ENCODE measurements around the gene FLT3. TPM values are rescaled to one million over a fixed set of nuclear protein-coding genes. Genes with fewer than 3 reads are reported as not detected.
"Not testable (repeated sequence)": the region's sequence is repeated elsewhere in the genome, so short reads cannot be mapped to it uniquely, and the experiment has no call there.

Gene FLT3
- total RNA-seq, 4 donors from 2014 or later, result under 0.01 to 0.90 (median 0.24) TPM; not detected in 1

DNA sequence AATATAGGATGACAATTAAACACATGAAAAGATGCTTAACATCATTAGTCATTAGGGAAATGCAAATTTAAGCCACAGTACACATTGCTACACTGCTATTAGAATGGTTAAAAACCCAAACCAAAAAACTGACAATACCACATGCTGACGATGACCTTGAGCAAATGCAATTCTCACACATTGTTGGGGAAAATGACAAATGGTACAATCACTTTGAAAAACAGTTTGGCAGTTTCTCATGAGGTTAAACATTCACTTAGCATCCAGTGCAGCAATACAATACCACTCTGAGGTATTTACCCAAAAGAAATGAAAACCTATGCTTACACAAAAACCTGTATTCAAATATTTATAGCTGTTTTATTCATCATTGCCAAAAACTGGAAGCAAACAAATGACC, 11.3 kb downstream of the FLT3 start:
- intact Hi-C loops (cut with DNase I; ENCODE audit: low total_unique reads), result no loop called here
- no peak for DNase-seq
- H3K9me3 ChIP-seq, result no peaks in the 10 kb centered on the region
- no peaks in the 10 kb centered on the region for H3K36me3 ChIP-seq
- no peak overlapping the region for H3K4me3 ChIP-seq
- no peaks in the 10 kb centered on the region for H3K4me1 ChIP-seq
- no peak overlapping the region for H3K27ac ChIP-seq
- no peaks in the 10 kb centered on the region for H3K27me3 ChIP-seq
- TF ChIP-seq, protein P1, sequence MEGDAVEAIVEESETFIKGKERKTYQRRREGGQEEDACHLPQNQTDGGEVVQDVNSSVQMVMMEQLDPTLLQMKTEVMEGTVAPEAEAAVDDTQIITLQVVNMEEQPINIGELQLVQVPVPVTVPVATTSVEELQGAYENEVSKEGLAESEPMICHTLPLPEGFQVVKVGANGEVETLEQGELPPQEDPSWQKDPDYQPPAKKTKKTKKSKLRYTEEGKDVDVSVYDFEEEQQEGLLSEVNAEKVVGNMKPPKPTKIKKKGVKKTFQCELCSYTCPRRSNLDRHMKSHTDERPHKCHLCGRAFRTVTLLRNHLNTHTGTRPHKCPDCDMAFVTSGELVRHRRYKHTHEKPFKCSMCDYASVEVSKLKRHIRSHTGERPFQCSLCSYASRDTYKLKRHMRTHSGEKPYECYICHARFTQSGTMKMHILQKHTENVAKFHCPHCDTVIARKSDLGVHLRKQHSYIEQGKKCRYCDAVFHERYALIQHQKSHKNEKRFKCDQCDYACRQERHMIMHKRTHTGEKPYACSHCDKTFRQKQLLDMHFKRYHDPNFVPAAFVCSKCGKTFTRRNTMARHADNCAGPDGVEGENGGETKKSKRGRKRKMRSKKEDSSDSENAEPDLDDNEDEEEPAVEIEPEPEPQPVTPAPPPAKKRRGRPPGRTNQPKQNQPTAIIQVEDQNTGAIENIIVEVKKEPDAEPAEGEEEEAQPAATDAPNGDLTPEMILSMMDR (IDR thresholded peaks at IDR 0.05), result no peak
- TF ChIP-seq POLR2A (IDR thresholded peaks at IDR 0.05), result no peak

DNA sequence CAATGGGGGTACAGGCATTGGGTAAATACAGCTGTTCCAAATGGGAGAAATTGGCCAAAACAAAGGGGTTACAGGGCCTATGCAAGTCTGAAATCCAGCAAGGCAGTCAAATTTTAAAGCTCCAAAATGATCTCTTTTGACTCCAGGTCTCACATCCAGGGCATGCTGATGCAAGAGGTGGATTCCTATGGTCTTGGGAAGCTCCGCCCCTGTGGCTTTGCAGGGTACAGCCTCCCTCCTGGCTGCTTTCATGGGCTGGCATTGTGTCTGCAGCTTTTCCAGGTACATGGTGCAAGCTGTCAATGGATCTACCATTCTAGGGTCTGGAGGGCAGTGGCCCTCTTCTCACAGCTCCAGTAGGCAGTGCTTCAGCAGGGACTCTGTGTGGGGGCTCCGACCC, 22.6 kb downstream of the FLT3 start:
- H3K36me3 ChIP-seq; H3K27me3 ChIP-seq; H3K9me3 ChIP-seq; H3K4me3 ChIP-seq; H3K4me1 ChIP-seq; H3K27ac ChIP-seq; DNase-seq; intact Hi-C loops (cut with DNase I; ENCODE audit: low total_unique reads): not testable (repeated sequence)

DNA sequence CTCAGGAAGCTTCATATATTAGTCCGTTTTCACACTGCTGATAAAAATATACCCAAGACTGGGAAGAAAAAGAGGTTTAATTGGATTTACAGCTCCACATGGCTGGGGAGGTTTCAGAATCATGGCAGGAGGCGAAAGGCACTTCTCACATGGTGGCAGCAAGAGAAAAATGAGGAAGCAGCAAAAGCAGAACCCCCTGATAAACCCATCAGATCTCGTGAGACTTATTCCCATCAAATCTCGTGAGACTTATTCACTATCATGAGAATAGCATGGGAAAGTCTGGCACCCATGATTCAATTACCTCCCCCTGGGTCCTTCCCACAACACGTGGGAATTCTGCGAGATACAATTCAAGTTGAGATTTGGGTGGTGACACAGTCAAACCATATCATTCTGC, 23.1 kb downstream of the FLT3 start:
- DNase-seq, result no peak
- Histone ChIP-seq H3K4me3 (no peak overlapping the region), H3K4me1 (no peaks in the 10 kb centered on the region), H3K27me3 (no peaks in the 10 kb centered on the region), H3K9me3 (no peaks in the 10 kb centered on the region), H3K36me3 (no peaks in the 10 kb centered on the region), H3K27ac (no peak overlapping the region)
- intact Hi-C loops (cut with DNase I; ENCODE audit: low total_unique reads), result no loop called here
- TF ChIP-seq, protein P1 (IDR thresholded peaks at IDR 0.05), result no peak
- TF ChIP-seq POLR2A (IDR thresholded peaks at IDR 0.05), result no peak

DNA sequence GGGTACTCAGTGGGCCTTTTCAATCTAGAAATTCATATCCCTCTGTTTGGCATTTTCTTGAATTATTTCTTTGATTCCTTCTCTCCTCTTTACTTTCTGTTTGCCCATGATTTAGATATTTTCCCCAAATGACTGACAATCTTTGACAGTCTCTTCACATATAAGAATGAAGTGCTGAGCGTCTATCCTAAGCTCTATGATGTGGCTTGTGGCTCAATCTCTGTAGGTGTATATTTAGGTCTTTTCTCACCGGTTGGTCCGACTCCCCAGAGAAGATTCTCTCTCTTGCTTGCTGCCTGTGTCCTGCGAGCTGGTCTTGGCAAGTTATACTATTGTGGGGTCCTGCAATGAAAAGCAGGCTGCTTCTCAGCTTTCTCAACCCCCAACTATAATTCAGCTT, 29.0 kb downstream of the FLT3 start:
- H3K36me3 ChIP-seq, result no peaks in the 10 kb centered on the region
- no peaks in the 10 kb centered on the region for H3K9me3 ChIP-seq
- no peak overlapping the region for H3K27ac ChIP-seq
- H3K4me1 ChIP-seq, result no peaks in the 10 kb centered on the region
- no peak for TF ChIP-seq POLR2A (IDR thresholded peaks at IDR 0.05)
- TF ChIP-seq, protein P1 (IDR thresholded peaks at IDR 0.05), result no peak
- intact Hi-C loops (cut with DNase I; ENCODE audit: low total_unique reads), result no loop called here
- H3K27me3 ChIP-seq, result no peaks in the 10 kb centered on the region
- no peak overlapping the region for H3K4me3 ChIP-seq
- no peak for DNase-seq

DNA sequence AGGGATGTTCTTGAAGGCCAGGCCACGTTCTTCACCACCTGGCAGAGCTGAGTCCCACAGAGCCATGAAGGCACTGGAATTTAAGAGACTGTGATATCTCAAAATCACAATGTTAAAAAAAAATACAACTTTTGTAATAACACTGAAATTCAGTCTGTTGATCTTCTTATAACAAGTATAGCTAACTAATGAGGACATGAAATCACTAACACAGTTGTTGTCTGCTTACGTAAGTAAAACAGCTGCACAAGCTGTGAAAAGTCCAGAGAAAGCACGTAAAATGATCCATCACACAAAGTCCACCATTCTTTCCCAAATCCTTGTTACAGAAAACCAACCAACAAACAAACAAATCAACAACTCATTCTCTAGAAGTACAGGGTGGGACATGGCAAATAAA, 32.9 kb downstream of the FLT3 start:
- Histone ChIP-seq H3K27me3 (no peaks in the 10 kb centered on the region), H3K27ac (no peak overlapping the region), H3K4me1 (no peaks in the 10 kb centered on the region), H3K4me3 (no peak overlapping the region), H3K9me3 (no peaks in the 10 kb centered on the region), H3K36me3 (no peaks in the 10 kb centered on the region)
- TF ChIP-seq POLR2A (IDR thresholded peaks at IDR 0.05), result no peak
- no peak for DNase-seq
- intact Hi-C loops (cut with DNase I; ENCODE audit: low total_unique reads), result no loop called here

DNA sequence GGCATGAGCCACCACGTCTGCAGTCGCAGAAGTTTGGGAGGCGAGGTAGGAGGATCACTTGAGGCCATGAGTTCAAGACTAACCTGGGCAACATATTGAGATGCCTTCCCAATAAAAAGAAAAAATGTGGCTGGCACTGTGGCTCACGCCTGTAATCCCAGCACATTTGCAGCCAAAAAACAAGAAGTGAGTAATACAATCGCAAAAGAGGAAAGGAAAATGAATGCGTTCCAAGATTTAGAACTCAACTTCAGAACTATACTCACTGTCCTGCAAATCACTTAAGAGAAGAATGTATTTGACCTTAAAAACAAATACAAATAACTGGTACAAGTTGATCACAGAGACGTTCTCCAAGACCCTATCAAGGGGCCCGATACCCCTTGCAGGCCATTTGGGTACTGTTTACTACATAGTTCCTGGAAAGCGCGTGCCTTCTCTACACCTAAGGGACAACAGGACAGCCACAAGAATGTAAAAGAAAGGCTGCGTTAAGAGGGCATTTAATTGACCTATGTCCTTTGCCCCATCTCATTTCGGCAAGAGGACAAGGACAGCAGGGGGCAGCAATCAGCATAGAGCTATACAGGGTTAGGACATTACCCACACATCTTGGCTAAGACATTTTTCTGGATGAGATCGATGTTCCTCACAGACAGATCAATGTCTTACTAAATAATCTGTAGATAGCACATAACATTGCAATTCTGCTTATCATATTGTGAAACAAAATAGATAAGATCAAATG, 41.3 kb downstream of the FLT3 start:
- no peak for DNase-seq
- no peak overlapping the region for H3K27ac ChIP-seq
- H3K27me3 ChIP-seq, result no peaks in the 10 kb centered on the region
- H3K9me3 ChIP-seq, result no peaks in the 10 kb centered on the region
- H3K4me1 ChIP-seq, result no peaks in the 10 kb centered on the region
- no peaks in the 10 kb centered on the region for H3K36me3 ChIP-seq
- TF ChIP-seq, protein P1 (IDR thresholded peaks at IDR 0.05), result no peak
- TF ChIP-seq POLR2A (IDR thresholded peaks at IDR 0.05), result no peak
- no peak overlapping the region for H3K4me3 ChIP-seq
- intact Hi-C loops (cut with DNase I; ENCODE audit: low total_unique reads), result no loop called here
